ENCODE measurements around the gene SNRNP27. TPM values are rescaled to one million over a fixed set of nuclear protein-coding genes. Genes with fewer than 3 reads are reported as not detected.

Gene SNRNP27
- total RNA-seq, 1 experiment from 2014 or later = 63.0 TPM

DNA sequence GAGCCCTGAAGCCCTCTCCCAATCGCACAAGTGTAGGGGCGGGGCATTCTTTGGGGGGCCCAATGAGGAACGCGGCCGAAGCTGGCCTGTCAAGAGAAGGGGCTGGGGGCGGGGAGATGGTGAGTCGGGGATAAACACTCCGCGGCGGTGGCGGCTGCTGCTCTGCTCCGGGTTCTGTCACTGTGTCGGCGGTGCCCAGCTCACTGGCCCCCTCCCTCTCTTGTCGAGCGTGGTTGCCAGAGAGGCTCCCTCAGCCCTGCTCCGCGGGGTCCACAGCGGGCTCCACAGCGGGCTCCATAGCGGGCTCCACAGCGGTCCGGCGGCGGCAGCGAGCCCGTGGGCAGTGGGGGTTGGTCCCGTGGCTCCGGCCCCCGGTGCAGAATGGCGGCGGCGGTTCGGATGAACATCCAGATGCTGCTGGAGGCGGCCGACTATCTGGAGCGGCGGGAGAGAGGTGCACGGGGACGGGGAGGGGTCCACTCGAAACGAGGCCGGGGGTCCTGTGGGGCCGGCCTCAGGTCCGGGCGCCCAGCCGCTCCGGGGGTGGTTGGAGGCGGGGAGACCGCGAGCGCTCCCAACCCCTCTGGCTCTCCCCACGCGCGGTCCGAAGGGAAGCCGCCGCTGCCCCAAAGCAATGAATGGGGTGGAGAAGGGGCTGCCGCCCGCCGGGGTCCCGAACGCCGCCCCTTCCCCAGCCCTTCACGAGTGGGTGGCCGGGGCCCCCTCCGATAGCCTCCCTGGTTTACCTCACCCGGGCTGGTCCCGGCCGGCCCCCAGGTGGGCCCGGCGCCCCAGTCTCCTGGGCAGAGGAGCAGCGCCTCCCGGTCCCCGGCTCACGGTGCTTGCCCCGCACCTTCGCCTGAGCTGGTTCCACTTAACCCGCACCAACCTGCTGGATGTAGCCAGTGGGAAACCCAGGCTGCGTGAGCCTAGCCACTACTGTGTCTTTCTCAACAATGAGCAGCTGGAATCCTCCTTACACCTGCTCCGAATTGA lies 21.5 kb downstream of the SNRNP27 start, which contains the start of gene MXD1:
Gene MXD1 (plus strand): TSS at position 160 of the 996 bp plus-strand sequence. CDS start 222 bp downstream, at position 382.
- in situ Hi-C loops (cut with HindIII; ENCODE audit: low sequenced_read_pairs) = no loop called here
- peak; percentile 40 for DNase-seq (ENCODE audit: low spot score)

DNA sequence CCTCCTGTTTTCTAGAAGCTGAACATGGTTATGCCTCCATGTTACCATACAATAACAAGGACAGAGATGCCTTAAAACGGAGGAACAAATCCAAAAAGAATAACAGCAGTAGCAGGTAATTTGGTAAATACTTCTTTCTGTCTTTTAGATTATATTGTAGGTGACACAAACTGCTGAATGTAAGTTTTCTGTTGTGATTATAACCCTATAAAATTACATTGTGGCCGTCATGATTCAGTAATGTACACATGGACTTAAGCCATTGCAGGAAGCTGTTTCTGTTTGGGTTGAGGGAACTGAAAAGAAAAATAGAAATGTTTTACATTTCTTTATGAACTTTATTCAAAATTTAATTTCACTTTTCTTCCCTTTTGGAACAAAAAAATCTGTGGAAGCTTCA lies 22.4 kb downstream of the SNRNP27 start:
- in situ Hi-C loops (cut with HindIII; ENCODE audit: low sequenced_read_pairs) = no loop called here

DNA sequence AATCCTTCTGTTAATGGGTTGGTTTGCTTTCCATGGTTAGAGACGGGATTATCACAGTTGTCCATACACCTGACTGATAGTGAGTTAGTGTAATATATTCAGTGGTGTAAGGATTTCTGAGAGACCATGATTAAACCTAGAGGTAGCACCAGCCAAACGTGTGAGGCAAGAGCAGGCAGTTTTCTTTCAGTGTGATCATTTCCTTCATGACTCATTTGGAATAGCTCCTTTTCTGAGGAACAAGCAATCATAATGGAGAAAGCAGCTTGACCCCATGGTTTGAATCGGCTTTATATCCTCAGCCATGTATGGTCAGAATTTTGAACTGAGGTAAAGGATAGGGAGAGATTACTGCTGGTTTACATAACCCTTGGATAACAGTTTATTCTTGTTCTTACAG lies 24.1 kb downstream of the SNRNP27 start:
- in situ Hi-C loops (cut with HindIII; ENCODE audit: low sequenced_read_pairs) = no loop called here
- DNase-seq (ENCODE audit: low spot score) = no peak

More for the DNA sequence above, 22.4 kb downstream of the SNRNP27 start:
- DNase-seq (ENCODE audit: low spot score) = no peak

DNA sequence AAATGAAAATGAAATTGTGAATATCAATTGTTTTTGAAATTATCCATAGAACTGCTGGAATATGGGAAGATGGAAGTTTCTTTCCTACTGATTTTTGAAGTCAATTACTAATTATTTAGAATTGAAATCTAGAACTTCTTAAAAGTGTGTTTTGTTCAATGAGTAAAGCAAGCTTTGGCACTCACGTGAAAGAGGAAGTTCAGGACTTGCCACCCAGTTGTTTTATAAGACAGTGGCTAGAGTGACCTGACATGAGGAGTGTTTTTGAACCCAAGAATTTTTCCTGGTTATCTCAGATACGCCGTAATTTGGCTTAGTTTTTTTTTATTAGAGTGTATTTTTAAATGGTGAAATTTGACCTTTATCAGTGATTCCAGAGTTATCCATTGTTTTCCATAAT lies 24.6 kb downstream of the SNRNP27 start:
- no peak for DNase-seq (ENCODE audit: low spot score)
- in situ Hi-C loops (cut with HindIII; ENCODE audit: low sequenced_read_pairs) = no loop called here

DNA sequence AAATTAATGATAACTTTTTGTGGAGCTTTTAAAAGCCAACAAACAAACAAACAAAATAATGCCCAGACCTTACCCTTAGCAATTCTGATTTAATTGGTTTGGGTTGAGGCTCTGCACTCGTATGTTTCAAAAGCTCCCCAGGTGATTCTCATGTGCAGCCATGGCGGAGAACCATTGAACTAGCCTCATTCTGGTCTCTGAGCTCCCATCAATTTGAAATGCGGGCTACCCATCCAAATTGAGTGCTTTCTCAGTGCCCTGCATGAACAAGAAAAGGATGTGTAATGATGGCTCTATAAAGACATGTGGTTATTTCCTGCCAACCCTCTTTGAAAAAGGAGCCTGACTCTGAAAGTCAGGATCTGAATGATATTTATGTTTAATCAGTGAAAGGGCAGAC lies 29.4 kb downstream of the SNRNP27 start:
- DNase-seq (ENCODE audit: low spot score) = no peak
- in situ Hi-C loops (cut with HindIII; ENCODE audit: low sequenced_read_pairs) = no loop called here

DNA sequence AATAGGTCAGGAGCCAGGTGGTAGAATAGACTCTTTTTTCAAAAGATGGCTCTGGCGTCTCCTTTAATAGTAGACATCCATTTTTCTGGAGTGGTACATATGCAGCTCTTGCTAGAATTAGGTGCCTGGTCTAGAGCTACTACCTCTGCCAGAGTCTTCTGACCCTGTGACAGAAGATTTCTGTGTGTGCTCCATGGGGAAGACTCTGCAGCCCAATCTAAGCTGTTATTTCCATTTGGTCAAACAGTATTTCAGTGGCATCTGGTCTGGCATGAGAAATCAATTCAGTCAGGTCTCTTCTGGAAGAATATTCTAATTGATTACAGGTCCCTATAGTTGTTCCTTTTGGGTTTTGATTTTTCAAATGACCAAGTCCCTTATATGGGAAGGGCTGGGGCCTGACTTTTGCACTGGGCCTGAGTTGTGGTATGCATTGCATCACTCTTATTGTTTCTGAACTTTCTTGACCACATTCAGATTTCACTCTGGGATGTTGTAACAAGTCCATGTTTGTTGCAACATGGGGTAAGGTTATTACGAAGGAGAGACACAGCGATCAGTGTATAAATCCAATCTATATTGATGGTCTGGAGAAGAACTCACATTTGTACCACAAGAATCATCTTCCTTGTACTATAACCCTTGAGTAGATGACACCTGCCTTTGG lies 33.2 kb downstream of the SNRNP27 start:
- no peak for DNase-seq (ENCODE audit: low spot score)
- in situ Hi-C loops (cut with HindIII; ENCODE audit: low sequenced_read_pairs) = no loop called here

DNA sequence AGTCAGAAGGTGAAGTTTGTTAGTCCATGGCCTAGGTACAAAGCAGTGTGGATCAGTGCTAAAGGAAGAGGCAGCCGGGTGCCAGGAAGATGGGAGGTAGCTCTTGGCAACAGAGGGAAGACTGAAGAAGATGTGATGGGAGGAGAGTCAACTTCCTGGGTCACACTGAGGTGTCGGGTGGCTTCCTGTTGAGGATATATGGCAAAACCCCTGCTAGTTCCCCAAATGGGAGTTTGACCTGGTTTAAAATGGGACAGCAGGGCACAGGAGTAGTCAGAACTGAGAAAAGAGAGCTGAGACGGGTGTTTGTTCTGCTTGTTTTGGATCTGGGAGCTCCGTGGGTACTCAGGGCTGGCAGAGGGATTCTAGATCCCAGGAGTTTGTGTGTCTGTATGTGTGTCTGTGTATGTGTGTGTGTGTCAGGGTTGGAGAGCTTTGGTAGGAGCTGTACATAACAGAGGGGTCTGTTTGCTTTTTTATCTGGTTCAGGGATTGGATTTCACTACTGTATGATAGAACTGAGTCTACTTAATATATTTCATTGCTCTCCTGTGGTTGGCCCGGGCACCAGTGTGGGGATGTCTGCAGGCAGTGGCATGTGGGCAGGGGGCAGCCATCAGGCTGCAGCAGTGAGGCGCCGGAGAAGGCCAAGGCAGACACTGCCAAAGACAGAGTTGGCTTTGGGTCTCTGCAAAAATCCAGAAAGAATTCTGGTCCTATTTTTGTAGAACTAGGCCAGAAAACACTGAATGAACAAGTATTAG lies 38.3 kb downstream of the SNRNP27 start:
- in situ Hi-C loops (cut with HindIII; ENCODE audit: low sequenced_read_pairs) = no loop called here
- DNase-seq (ENCODE audit: low spot score) = no peak

DNA sequence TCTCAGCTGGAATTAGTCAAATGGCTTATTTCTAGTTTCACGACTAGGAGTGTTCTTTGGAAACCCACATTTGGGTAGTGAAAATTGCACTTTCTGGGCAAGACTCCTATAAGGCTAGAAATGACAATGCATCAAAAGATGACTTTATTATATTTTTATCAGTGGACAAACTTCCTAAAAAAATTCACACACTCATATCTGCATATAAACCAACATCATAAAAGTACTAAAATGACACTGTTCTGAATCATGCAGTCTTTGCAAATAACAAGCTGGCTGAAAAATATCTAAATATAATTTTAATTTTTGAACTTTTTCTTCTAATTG lies 38.8 kb downstream of the SNRNP27 start:
- in situ Hi-C loops (cut with HindIII; ENCODE audit: low sequenced_read_pairs) = no loop called here
- no peak for DNase-seq (ENCODE audit: low spot score)

DNA sequence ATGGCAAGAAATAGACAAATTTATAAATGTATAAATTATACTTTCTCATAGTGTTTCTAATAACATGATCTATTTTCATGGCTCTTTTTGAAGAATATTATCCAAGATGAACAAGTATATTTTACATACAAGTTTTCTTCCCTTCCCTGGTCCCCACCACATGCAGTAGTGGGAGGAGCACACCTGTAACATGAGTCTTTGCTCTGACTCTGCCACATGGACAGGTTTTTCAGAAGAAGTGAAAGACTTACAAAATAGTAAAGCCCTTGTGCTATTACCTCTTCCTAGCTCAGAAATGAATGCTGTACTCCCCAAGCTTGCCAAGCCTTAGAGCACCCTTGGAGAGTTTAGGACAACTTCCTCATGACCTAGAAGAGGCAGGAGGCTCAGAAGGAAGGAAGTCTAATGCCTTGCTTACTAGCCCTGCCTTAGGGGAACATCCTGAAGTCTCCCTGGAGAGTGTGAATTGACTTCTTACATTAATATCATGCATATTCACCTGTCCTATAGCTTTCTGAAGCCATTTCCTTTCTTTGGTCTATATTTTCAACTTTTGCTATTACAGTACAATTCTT lies 39.6 kb downstream of the SNRNP27 start:
- in situ Hi-C loops (cut with HindIII; ENCODE audit: low sequenced_read_pairs) = no loop called here
- no peak for DNase-seq (ENCODE audit: low spot score)

DNA sequence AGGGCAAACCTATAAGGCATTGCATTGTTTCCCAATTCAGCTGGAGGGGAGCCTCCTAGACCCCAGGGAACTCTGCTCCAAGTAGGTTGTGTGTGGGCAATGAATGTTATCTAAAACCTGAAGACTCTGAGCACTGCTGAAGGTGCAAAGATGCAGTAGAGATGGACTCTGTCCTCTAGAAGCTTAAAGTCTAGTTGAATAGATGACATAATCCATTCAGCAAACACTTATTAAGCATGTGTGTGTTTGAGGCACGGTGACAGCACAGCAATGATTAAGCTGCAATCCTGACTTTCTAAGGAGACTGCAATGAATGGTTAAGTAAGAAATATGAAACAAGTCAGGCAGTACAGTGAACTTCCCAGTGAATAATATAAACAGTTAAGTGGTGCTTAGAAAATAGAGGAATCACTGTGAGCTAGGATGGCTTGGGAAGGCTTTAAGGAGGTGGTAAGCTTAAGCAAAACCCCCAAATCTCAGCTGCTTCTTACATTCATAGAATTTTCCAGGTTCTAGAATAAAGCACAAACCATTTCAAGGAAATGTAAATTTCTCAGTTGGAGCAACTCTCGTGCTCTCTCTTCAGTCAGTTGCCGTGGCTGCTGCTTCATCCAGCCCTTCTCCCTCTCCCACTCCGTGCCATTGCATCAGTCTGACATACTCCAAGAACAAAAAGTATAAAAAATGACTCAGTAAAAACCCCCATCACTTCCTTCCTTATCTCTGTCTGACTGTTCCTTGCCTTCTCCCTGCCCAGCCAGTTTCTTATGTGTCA lies 40.3 kb downstream of the SNRNP27 start:
- in situ Hi-C loops (cut with HindIII; ENCODE audit: low sequenced_read_pairs) = no loop called here
- no peak for DNase-seq (ENCODE audit: low spot score)

DNA sequence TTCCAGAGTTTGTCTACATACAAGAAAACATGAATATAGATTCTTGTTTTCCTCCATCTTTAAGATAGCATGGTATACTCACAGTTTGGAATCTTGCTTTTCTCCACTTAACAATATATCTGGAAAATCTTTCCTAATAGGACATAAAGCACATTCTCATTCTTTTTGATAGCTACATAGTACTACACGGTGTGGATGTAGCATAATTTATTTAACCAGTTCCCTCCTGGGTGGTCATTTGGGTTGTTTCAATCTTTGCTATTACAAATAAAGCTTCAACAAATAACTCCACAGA lies 40.8 kb downstream of the SNRNP27 start:
- DNase-seq (ENCODE audit: low spot score) = no peak
- in situ Hi-C loops (cut with HindIII; ENCODE audit: low sequenced_read_pairs) = no loop called here

DNA sequence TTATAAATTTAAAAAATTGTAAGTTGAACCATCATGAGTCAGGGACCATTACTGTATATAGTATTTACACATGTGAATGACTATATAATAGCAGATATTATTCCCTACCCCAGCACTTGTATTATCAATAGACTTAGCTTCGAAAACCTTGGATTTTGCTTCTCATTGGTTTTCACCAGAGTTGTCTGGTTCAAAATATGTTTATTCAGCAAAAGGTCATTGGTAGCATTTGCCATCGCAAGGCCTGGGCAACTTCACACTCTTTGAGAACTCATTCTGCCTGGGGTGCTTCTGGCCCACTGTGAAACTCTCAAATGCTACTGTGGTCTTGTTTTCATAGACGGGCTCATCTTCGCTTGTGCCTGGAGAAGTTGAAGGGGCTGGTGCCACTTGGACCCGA lies 41.3 kb downstream of the SNRNP27 start:
- in situ Hi-C loops (cut with HindIII; ENCODE audit: low sequenced_read_pairs) = no loop called here
- DNase-seq (ENCODE audit: low spot score) = no peak

DNA sequence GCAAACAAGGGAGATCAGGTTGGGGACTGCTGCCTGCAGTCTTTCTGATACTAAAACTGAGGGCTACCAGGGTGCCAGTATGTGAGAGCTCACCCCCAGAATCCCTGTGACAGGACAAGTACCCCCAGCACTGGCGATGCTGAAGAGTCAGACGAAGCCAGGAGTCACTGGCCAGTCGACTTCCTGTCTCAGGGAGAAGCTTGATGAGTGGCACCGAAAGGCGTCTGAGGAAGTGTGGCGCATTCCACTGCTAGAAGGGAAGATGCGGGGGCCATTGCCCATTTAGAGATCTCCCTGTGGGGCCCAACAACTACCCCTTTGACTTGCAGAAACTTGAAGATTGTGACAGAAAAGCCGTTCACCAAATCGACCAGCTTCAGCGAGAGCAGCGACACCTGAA lies 43.1 kb downstream of the SNRNP27 start:
- DNase-seq (ENCODE audit: low spot score) = no peak
- in situ Hi-C loops (cut with HindIII; ENCODE audit: low sequenced_read_pairs) = no loop called here

DNA sequence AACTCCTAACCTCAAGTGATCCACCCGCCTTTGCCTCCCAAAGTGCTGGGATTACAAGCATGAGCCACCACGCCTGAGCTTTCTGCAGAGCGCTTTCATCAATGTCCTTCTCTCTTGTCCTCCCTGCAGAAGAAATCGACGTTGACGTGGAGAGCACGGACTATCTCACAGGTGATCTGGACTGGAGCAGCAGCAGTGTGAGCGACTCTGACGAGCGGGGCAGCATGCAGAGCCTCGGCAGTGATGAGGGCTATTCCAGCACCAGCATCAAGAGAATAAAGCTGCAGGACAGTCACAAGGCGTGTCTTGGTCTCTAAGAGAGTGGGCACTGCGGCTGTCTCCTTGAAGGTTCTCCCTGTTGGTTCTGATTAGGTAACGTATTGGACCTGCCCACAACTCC lies 44.2 kb downstream of the SNRNP27 start:
- in situ Hi-C loops (cut with HindIII; ENCODE audit: low sequenced_read_pairs) = no loop called here
- DNase-seq (ENCODE audit: low spot score) = no peak

DNA sequence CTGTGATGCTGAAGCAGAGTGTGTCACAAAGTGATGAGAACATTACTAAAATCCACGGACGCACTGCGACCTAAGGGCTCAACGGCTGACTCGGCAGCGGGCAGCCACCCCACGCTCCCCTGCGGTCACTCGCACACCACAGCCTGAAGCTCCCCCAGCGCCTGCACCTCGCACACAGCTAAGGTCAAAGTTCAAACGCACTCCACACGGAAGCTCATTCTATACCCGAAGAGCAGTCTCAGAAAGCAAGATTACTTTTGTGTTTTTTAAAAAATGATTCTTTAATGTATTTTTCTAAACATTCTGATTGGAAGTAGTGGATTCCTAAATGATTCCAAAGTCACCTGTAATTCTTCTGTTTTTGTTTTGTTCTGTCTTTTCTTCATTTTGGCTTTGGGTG lies 46.0 kb downstream of the SNRNP27 start:
- in situ Hi-C loops (cut with HindIII; ENCODE audit: low sequenced_read_pairs) = no loop called here
- no peak for DNase-seq (ENCODE audit: low spot score)

DNA sequence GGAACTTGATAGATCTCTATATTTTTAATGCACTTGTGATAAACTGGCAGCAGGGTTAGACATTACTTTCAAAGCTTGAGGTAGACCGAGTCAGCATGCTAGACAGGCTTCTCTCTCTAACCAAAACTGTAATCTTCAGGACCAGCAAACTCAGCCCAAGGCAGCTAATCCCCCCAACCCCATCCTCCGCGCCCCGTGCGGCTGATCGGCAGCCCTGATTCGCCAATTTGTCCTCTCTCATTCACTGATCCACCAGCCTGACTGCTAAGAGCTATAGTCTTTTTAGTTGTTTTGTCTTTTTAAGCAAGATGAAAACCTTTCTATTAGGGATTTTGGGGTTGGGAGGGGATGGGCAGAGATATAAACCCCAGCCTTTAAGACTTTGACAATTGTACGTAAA lies 46.9 kb downstream of the SNRNP27 start:
- in situ Hi-C loops (cut with HindIII; ENCODE audit: low sequenced_read_pairs) = no loop called here

DNA sequence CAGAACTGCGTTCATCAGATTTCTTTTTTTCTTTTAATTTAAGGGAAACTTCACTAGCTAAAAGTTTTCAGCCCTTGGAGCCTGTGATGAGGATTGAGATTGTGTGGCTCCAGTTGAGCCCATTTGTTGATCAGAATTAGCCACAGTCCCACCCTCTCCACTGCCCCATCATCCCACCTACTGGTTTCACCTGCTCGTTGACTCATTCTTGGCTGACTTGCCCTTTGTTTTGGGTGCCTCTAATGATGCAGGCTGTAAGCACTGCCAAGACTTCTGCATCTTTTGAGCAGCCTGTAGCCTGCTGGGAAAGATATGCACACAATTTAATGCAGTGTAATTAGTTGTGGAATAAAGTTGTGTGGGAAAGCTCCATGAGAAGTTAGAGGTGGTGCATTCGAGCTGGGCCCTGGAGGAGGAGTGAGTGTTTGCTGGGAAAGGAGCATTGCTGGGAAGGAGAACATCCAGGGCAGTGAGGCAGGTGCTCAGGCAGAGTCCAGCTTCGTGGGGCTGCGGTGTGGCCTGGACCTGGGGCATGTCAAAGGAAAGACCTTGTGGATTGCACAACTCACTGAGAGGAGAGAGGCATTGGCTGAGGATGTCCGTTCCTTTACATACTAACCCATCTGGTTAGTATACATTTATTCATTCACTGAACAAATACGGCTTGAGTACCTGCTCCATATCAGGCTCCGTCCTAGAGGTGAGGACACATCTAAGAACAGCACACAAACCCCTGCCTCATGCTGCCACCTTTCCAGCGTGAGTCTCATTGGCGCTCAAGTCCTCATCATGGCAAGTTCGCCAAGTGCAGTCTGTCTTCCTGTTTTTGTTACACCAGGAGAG lies 49.5 kb downstream of the SNRNP27 start:
- DNase-seq (ENCODE audit: low spot score) = no peak
- in situ Hi-C loops (cut with HindIII; ENCODE audit: low sequenced_read_pairs) = no loop called here

More for the DNA sequence above, 46.9 kb downstream of the SNRNP27 start:
- DNase-seq (ENCODE audit: low spot score) = no peak

DNA sequence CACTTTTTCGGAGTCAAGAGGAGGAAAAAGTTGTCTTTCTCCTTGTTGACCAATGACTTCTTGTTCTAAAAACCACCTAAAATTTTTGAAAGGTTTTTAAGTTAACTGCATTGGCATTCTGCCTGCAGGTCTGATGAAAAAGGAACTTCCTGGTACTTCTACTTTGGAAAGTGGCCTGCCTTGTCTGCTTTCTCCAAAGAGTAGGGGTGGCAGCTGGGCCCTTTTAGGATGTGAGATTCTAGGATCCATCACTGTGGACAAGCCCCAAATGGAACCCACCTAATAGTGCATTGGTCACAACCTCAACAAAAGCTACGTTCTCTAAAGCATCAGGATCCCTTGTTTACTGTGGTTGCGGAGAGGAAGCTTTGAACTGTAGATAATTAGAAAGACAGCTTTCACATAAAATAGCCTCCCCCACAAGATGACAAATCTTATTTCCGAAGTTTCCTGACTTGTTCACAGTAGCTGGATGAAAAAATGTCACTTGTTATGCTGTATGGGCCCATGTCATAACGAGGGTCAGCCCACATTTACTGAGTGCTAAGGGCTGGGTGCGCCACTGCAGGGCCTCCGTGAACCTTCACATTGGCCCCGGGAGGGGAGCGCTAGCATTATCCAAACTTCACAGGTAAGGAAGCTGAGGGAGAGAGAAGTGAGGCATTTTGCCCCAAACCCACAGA lies 50.2 kb downstream of the SNRNP27 start:
- no peak for DNase-seq (ENCODE audit: low spot score)
- in situ Hi-C loops (cut with HindIII; ENCODE audit: low sequenced_read_pairs) = no loop called here
